GM19467 (cell line): Measurements from ENCODE around the gene DNAJB6.

ENCODE experiments used
- ATAC-seq: cut with Tn5 transposase; IDR thresholded peaks from one replicate; pipeline ENCODE4 v1.9.1; 2021; ENCODE audit warnings: mild to moderate bottlenecking, moderate library complexity; ENCODE audit not compliant: unreplicated experiment

The DNAJB6 gene

DNA sequence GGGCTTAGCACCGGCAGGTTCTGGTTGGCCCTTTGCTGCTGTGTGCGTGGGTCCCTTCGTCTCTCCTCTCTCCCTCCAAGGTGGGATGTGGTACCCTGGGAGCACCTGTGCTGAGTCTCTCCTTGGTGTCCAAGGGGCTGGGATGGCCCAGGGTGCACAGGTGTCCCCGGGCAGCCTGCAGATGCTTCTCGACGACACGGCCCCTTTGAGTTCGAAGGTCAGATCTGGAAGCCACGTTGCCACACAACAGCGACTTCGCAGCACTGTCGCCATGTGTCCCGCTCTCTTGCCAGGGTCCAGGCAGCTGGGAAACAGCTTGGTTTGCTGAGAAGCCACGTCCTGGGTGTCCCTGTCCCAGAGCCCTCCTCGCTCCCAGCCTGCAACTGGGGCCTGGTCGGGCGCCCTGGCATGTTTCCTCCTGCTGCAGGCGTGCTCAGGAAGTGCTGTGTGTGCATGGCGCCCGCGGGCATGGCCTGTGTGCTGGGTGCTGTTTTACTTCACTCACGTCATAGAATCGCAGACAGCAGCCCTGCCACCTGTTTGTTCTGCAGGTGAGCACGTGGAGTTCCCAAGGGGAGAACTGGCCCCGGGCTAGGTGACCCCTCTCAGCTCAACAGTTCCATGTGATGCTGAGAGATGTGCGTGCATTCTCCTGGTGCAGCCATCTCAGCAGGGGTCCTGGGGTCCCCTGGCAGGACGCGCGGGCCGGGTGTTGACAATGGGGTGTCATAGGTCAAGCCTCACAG lies 70.9 kb downstream of the DNAJB6 start:
- no peak for ATAC-seq

DNA sequence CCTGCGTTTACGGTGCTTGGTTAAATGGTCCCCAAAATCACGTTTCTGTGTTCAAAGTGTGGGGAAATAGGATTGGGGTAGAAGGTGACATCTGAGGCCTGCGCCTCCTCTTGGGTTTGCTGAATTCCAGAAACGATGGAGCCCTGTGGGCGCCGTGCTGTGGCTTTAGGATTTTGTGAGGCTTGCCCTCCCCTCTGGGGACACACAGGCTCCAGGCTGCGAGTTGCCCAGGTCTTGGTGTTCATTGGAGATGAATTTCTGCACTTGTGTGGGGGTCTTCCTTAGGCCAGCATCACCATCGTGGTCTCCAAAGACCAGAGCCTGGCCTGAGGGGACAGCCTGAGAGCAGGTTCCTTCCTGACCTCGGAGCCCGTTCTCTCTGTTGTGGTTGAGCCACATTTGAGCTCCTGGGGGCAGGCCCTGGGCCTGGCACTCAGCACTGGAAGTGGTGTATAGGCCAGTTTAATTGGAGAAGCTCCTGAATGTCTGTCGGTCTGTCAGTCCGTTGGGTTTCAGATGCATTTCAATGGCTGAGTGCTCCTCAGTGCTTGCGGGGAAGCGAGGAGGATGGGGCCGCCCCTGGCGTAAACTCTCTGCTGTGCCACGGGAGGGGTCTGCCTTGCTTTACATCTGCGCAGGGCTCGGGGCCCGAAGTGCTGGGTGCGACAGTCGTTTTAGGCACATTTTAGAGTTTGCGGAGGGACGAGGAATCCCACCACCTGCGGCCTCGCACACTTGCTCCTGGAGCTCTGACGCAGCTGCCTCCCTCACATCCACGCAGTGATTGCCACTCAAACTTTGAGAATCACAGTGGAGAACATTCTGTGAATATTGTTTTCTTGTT lies 71.7 kb downstream of the DNAJB6 start:
- ATAC-seq, result no peak

DNA sequence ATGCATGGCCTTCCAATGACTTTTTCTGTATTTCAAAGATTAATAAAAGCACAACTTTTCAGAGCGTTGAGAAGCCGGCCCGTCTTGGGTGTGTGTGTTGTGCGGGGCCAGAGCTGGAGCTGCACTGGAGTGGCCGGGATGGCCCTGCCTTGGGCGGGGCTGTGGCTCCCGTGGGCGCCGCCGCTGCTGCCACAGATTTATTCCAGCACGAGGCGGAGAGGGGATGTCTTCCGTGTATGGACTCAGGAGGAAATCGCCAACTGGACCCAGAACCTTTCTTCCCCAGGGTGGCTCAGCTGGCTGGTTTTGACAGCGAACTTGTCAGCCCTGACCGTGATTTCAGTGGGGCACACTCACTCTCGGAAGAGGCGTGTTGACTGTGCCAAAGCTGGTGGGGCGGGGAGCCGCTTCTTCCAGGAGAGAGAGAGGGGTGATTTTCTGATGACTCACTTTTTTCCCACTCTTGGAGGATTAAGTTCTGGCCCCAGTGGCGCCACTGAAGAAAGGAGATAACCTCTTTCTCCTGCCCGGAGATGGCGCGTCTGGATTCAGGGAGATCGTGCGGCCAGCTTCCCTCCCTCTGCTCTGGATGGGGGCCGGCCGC lies 72.4 kb downstream of the DNAJB6 start:
- ATAC-seq, result no peak

DNA sequence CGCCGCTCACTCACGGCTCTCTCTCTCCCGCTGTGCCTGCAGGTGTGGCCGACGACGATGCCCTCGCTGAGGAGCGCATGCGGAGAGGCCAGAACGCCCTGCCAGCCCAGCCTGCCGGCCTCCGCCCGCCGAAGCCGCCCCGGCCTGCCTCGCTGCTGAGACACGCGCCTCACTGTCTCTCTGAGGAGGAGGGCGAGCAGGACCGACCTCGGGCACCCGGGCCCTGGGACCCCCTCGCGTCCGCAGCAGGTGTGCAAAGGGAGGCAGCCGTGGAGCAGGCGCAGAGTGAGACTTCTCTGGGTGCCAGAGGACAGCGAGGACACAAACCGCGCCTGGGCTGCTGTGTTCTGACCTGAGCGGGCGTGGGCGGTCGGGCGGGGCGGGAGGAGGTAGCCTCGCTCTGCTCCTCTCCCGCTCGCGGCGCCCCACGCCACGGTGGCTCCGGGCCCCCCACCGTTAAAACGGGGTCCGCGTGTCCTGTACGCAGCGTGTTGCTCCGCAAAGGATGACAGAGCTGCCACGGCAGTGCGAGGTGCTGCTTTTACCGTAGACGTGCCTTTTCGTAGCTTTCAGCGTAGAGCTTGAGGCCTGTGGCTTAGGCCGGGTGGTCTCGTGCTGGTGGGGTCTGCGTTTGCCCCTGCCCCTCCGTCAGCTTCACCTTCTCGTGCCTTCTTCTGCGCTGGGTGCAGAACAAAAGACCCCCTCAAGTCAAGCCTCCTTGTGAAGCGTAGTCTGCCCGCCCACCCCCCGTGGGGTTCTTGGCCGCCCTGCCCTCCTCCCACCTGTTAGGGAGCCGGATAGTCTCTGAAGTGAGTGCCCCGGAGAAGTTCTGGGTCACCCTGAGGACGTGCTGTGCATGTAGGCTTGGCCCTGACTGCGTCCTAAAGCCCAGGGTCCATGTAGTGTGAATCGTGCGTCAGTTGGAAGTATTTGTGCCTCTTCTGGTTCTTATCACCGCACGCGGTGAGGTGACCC lies 73.2 kb downstream of the DNAJB6 start:
- ATAC-seq, result no peak

DNA sequence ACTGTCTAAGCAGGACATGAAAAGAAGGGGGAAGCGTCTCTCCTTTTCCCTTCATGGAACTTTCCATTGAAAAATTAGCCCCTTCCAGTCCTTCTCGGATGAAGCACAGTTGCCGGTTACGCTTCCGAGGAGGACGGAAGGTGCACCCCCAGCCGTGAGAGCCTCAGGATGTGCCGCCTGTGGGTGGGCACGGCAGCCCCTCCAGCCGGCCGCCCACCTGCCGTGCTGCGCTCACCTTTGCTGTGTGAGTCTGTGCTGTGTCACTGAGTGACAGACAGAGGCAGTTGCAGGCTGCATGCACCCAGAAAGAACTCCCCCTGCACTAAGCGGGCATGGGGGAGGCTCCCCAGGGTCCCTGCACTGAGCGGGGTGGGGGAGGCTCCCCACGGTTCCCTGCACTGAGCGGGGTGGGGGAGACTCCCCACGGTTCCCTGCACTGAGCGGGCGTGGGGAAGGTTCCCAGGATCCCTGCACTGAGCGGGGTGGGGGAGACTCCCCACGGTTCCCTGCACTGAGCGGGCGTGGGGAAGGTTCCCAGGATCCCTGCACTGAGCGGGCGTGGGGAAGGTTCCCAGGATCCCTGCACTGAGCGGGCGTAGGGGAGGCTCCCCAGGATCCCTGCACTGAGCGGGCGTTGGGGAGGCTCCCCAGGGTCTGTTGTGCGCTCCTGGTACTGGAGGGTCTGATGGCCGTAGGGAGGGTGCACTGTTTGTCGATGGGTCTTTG lies 74.2 kb downstream of the DNAJB6 start:
- no peak for ATAC-seq

DNA sequence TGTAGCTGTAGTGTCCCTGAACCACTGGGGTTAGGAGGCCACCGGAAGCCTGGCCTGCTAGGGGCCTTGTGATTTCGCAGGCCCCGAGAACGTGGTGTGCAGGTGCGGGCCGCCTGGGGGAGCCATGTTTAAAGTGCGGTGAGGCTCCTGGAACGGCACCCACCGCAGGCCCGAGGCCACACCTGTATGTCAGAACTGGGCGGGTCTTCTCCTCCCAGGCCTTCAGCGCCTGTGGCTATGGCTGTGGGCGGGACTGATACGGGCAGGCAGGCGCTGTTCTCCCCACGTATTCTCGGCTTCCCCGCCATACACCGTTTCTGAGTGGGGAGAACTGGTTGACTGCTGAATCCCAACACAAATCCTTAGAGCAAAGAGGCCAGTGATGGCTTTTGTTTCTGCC lies 74.8 kb downstream of the DNAJB6 start:
- ATAC-seq, result no peak

DNA sequence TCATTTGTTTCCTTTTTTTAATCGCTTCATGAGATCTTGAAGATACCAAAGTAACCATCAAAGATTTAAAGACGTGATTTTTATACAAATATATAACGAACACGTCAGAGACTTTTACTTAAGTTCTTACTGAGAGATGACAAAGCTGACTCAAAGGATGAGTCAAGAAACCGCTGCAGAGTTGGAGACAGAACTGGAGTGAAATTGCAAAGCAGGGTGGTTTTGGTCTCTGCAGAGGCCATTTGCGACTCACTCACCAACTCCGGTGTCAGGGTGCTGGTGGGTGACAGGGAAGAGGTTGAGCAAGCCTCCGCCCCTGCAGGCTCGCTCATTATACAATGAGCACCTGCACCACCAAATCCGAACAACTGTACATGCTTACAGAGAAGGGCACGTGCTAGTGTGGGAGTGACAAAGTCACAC lies 75.2 kb downstream of the DNAJB6 start:
- no peak for ATAC-seq

DNA sequence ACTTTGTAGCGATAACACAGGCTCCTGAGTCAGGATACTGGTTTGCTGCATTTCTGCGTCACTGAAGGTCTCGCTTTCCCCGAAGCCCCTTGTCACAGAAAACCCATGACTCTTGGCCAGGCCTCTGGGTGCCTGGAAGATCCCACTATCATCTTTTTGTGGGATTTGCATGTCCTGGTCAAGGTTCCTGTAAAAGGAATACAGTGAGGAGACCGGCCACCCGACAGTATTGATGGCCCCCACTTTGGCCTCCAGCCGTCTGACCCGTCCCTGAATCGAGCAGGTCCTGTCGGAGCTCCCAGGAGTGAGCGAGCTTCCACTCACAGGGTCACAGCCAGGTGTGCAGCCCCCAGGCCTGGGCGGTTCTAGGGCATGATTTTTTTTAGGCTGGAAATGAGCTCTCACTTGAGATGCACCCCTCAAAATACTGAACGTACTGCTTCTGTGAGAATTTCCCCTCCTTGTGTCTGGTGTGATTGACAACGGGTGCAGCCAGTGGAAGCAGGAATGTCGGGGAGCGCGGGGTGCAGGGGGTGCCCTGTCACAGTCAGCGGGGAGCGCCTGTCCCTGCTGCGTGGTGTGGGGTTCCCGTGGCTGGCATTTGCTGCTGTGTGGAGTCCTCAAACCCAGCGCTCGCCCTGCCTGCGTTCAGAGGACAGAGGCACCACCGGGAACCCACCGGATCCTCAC lies 75.8 kb downstream of the DNAJB6 start:
- ATAC-seq, result no peak

DNA sequence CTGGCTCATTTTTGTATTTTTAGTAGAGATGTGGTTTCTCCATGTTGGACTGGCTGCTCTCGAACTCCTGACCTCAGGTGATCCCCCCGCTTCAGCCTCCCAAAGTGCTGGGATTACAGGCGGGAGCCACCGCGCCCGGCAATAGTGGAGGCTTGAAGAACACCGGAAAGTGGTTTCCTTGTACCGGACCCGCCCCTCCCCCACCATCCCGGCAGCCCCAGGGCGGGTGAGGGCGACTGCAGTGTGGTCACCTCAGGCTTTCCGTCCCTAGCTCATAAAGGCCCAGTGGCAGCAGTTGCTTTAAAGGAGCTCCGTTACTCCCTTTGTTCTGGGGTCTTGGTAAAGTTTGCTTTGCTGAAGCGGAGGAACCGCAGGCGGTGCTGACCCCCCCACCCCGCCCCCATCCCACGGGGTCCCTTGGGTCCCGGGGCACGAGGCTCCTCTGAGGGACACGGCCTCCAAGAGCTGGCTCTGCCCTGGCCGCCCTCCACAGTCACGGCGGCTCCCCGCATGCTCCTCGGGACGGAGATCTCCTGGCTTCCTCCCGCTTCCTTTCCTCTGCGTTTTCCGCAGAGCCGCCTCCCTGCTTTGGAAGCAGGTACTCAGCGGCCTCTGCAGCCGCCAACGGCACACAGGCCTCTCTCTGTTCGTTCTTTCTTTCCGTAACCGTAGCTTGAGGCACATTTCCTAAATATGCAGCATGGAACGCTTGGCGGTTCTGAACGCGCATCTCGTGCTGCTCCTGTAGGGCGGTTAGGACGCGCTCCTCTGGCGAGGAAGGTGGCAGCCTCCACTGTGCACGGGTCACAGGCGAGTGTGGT lies 77.3 kb downstream of the DNAJB6 start:
- no peak for ATAC-seq

DNA sequence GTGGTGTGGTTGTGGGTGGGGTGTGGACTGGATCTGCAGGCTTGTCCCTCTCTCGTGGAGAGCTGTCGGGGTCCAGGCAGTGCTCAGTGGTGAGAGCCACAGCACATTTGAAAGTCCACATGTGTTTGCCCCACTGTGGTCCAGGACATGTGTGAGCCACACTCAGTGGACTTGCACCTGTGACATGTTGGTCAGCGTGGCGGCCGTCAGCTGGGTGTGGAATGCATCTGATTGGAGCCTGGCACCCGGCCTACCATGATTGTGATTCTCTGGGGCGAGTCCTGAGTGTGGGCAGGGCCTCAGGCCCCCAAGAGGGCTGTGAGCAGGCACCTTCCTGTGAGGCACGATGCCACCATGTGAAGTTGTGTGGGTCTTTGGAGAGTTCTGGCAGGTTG lies 77.9 kb downstream of the DNAJB6 start:
- ATAC-seq, result no peak

DNA sequence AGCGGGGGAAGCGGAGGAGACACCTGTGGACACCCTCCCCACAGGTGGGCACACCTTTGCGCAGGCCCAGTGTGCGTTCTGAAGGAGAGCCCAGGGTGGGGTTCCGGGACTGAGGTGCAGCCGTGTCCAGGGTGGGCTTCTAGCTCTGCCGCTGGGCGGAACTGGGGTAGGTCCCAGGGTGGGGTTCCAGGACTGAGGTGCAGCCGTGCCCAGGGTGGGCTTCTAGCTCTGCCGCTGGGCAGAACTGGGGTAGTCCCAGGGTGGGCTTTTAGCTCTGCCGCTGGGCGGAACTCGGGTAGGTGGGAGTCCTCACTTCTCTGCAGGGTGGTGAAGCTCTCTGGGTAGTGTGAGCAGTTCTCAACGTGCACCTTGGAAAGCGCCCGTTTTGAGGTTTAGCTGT lies 78.7 kb downstream of the DNAJB6 start:
- no peak for ATAC-seq

DNA sequence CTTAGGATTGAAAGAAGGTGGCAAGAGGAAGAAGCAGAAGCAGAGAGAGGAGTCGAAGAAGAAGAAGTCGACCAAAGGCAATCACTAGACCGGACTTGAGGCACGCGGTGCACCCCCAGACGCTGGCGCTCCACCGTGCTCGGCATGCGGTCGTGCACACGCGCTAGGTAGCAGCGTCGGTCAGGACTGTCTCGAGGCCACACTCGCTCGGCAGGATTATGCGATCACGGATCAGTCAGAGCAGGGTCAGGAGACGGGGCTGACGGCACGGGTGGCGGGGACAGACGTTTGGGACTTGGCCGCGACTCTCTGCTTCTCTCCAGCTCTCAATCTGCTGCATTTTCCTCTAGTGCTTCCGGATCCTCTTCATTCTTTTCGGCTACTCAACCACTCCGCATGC lies 79.2 kb downstream of the DNAJB6 start:
- no peak for ATAC-seq

DNA sequence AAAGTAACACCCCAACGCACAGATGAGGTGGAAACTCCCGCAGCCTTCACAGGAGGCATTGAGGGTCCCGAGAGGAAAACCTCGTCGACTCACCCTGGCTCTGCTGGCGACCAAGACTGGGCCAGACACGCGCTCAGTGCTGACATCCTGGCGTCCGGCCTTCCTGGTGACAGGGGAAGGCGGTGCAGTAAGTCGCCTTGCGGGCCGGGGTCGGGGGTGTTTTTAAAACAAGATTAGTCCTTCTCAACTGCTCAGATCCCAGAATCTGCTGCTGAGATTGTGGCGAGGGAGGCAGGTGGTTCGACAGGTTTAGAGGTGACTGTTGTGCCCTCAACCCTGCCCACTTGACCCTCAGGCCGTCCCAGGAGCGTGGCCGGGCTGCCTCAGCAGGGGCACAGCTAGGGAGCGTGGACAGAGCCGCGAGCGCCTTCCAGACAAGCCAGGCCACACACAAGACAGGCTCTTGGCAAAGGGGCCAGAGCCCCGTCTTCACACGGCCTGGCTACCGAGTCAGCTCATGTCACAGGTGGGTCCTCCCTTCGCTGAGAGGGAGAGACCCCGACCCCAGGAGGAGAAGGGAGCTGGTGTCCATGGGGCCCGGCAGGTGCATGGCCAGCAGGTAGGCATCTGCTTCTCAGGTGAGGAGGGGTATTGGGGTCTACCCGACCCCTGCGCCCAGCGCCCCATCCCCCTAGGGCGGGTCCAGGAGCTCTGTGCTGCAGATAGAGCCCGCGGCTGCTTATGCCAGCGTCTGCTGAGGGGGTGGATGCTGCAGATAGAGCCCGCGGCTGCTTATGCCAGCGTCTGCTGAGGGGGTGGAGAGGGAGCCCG lies 81.6 kb downstream of the DNAJB6 start:
- ATAC-seq, result no peak

DNA sequence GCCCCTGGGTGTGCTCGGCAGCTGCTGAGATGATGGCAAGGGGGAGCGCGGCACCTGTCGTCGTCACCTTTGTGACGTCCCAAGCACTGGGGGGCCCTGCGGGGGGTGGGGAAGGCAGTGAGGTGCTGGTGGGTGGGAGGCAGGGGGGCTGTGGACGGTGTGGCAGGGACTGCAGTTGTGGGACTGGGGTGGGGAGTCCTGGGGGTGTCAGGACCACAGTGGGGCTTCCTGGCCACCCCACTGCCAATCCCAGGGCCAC lies 82.2 kb downstream of the DNAJB6 start:
- no peak for ATAC-seq

DNA sequence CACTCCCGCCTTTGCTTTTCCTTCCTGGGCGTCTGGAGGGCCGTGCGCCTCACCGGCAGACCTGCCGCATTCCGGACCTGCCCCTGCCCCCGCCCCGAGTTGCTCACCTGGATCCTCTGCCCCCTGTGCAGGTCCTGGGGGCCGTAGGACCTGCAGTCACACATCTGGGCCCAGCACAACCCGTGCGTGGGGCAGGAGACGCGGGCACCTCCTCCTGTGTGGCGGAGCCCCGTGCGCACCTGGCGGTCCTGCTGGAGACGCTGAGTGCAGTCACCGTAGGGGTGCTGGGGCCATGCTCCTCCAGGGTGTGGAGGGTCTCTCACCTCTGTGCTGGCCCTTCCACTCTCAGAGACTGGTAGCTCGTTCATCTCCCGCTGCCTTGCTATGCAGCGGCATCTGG lies 85.5 kb downstream of the DNAJB6 start:
- no peak for ATAC-seq

DNA sequence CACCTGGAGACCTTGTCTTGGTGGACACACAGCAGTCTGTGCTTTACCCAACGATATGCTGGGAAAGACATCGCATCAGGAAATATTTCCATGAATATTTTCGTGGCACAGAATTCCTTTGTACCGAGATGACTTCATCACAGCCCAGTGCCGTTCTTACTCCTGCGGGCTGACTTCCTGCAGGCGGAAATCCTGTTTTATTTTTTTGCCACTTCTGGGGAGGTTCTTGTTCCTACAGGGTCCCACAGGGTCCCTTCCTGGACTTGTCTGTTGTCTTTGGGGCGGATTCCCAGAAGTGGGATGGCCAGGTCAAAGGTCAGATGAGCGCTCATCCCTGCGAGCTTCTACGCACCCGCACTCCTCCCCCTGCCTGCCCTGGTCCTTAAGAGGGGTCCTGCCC lies 86.5 kb downstream of the DNAJB6 start:
- ATAC-seq, result no peak

DNA sequence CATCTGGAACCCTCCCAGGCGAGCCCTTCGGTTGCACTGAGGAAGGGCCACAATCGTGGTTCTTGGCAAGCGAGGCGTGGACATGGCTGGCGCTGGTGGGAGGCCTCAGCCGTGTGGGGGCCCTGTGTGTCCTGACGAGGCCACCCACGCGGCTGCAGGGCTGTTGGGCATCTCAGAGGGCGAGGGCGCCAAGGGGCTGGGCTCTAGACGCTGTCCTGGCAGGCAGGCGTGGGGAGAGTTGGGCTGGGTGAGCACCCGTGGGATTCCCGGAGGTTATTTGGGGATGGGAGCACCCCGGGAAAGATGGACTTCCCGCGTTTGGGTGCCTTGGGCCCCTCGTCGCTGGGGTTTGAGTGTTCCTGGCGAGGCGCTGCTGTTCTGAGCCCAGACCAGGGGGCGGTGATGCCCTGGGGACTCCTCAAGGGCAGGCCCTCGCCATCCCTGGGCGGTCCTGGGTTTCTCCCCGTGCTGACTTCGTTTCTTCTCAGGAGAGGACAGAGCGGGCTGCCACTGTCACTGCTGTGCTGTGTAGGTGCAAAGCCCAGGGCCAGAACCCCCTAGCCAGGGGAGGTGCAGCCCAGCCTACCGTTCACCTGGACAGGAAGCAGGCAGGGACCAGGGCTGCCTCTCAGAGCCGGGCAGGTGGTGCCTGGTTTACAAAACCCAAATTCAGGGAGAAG lies 87.2 kb downstream of the DNAJB6 start:
- no peak for ATAC-seq
